Adipose tissue (tissue), 3 donors: ENCODE data around the gene TUBA3C. TPM values are rescaled to one million over a fixed set of nuclear protein-coding genes. Genes with fewer than 3 reads are reported as not detected.
"Not testable (repeated sequence)": the region's sequence is repeated elsewhere in the genome, so short reads cannot be mapped to it uniquely, and the experiment has no call there.

Experiments used
- H3K27ac ChIP-seq: one replicate; pipeline ENCODE4 v1.5.1; 2013; ENCODE audit warnings: low read depth, low read length
- WGBS, 3 donors: extraction: QIAGEN DNeasy Blood & Tissue Kit; methylation state at CpG; one replicate each; pipeline ENCODE4 v1.1.7; 2013; 5-methylcytosine and 5-hydroxymethylcytosine counted together
- polyA plus RNA-seq, 3 donors: library from polyadenylated mRNA; stranded (reverse); fragments of 200-250 nt; gene quantifications; one replicate each; pipeline ENCODE4 v1.2.3, GENCODE V29; 2013
- donor health status: healthy with polysubstance abuse.
- donor health status: Bipolar disorder and iron deficiency.
- donor health status: healthy.

The TUBA3C gene
- not detected for polyA plus RNA-seq

GRCh38 chr13:19181621-19182485 is at the start of gene TUBA3C:
Gene TUBA3C, minus strand, starts transcription at chr13:19181824. Its CDS starts 77 bp downstream, at chr13:19181747.
- H3K27ac ChIP-seq = no peak within 1 kb of the TSS
- 85 to 90% (median 90%) methylated on average over 36 to 40 of the region's 40 CpGs for WGBS, 3 donors

- not testable (repeated sequence) for H3K27ac ChIP-seq
- 64 to 79% (median 78%) methylated on average over 3 of the region's 3 CpGs for WGBS, 3 donors
These were observed 25.8 kb upstream of the TUBA3C start for GRCh38 chr13:19207413-19207812.

GRCh38 chr13:19192622-19193021 is 11.0 kb upstream of the TUBA3C start:
- 73 to 90% (median 83%) methylated on average over 3 of the region's 3 CpGs for WGBS, 3 donors
- H3K27ac ChIP-seq = not testable (repeated sequence)

- not testable (repeated sequence) for H3K27ac ChIP-seq
- 70 to 75% (median 75%) methylated on average over 3 of the region's 3 CpGs for WGBS, 3 donors
These were observed 8.3 kb upstream of the TUBA3C start for GRCh38 chr13:19189911-19190310.

GRCh38 chr13:19189368-19189767 is 7.7 kb upstream of the TUBA3C start:
- not testable (repeated sequence) for H3K27ac ChIP-seq
- 51 to 57% (median 54%) methylated on average over 3 to 4 of the region's 5 CpGs for WGBS, 3 donors

- 60 to 69% (median 69%) methylated on average over 5 of the region's 5 CpGs for WGBS, 3 donors
- no peak overlapping the region for H3K27ac ChIP-seq
These were observed 4.4 kb upstream of the TUBA3C start for GRCh38 chr13:19185865-19186645.

- no peak overlapping the region for H3K27ac ChIP-seq
- 80 to 90% (median 88%) methylated on average over 8 of the region's 8 CpGs for WGBS, 3 donors
These were observed 3.7 kb upstream of the TUBA3C start for GRCh38 chr13:19185086-19185864.

GRCh38 chr13:19184176-19184575 is 2.6 kb upstream of the TUBA3C start:
- 86 to 92% (median 87%) methylated on average over 5 of the region's 5 CpGs for WGBS, 3 donors
- H3K27ac ChIP-seq = no peak overlapping the region

GRCh38 chr13:19183676-19184075 is 2.1 kb upstream of the TUBA3C start:
- no peak overlapping the region for H3K27ac ChIP-seq
- WGBS, 3 donors = 26 to 51% (median 48%) methylated on average over 3 of the region's 3 CpGs

- no peak overlapping the region for H3K27ac ChIP-seq
These were observed 912 bp upstream of the TUBA3C start for GRCh38 chr13:19182536-19182935.

GRCh38 chr13:19181021-19181620 is 503 bp downstream of the TUBA3C start:
- 88 to 93% (median 92%) methylated on average over 24 of the region's 24 CpGs for WGBS, 3 donors
- no peak overlapping the region for H3K27ac ChIP-seq

More at GRCh38 chr13:19182536-19182935, 912 bp upstream of the TUBA3C start:
- 79 to 92% (median 91%) methylated on average over 16 of the region's 16 CpGs for WGBS, 3 donors

GRCh38 chr13:19179916-19180315 is 1.7 kb downstream of the TUBA3C start:
- no peak overlapping the region for H3K27ac ChIP-seq
- 71 to 86% (median 82%) methylated on average over 7 of the region's 7 CpGs for WGBS, 3 donors

- WGBS, 3 donors = 68 to 82% (median 77%) methylated on average over 15 of the region's 15 CpGs
- no peak overlapping the region for H3K27ac ChIP-seq
These were observed 2.6 kb downstream of the TUBA3C start for GRCh38 chr13:19178901-19179593.

GRCh38 chr13:19176981-19177776 is 4.4 kb downstream of the TUBA3C start:
- 81 to 85% (median 85%) methylated on average over 35 to 36 of the region's 36 CpGs for WGBS, 3 donors
- not testable (repeated sequence) for H3K27ac ChIP-seq

- H3K27ac ChIP-seq = no peak overlapping the region
- whole genome bisulfite sequencing, 3 donors = 82 to 85% (median 84%) methylated on average over 14 to 16 of the region's 16 CpGs
These were observed 7.9 kb downstream of the TUBA3C start for GRCh38 chr13:19173752-19174151.

GRCh38 chr13:19172647-19173030 is 9.0 kb downstream of the TUBA3C start:
- H3K27ac ChIP-seq = no peak overlapping the region
- WGBS, 3 donors = 47 to 67% (median 66%) methylated on average over 6 of the region's 6 CpGs
